ENCODE measurements around the gene FAM3D.

DNA sequence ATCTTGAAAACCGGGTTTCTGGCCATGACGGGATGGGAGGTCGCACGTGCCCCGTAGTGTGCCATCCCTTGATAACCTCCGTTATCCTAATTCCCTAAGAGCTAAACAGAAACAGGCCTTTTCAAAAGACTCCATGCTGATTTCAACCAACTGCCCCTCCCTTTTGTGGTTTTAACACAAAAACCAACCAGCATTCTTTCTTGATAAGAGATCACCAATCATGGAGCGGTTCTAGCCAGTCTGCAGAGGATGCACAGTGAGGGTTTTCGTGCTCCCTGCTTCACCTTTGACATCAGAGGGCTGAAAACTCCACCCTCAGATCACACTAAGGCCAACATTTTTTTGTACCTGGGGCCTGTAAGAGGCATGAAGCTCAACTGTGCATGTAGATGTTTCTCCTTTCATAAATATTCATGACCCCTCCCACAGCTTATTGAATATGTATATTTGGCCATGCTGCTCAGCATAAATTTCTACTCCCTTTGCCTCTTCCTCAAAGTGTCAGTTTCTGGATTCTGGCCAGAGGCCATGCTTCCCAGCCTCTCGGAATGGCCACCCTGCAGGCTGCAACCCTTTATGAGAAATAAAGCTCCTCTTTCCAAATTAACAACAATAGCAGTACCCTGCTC lies 41.3 kb downstream of the FAM3D start:
- TF ChIP-seq, protein P1, sequence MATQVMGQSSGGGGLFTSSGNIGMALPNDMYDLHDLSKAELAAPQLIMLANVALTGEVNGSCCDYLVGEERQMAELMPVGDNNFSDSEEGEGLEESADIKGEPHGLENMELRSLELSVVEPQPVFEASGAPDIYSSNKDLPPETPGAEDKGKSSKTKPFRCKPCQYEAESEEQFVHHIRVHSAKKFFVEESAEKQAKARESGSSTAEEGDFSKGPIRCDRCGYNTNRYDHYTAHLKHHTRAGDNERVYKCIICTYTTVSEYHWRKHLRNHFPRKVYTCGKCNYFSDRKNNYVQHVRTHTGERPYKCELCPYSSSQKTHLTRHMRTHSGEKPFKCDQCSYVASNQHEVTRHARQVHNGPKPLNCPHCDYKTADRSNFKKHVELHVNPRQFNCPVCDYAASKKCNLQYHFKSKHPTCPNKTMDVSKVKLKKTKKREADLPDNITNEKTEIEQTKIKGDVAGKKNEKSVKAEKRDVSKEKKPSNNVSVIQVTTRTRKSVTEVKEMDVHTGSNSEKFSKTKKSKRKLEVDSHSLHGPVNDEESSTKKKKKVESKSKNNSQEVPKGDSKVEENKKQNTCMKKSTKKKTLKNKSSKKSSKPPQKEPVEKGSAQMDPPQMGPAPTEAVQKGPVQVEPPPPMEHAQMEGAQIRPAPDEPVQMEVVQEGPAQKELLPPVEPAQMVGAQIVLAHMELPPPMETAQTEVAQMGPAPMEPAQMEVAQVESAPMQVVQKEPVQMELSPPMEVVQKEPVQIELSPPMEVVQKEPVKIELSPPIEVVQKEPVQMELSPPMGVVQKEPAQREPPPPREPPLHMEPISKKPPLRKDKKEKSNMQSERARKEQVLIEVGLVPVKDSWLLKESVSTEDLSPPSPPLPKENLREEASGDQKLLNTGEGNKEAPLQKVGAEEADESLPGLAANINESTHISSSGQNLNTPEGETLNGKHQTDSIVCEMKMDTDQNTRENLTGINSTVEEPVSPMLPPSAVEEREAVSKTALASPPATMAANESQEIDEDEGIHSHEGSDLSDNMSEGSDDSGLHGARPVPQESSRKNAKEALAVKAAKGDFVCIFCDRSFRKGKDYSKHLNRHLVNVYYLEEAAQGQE (IDR thresholded peaks at IDR 0.05; ENCODE audit: insufficient replicate concordance, low read depth): no peak
- no peak for TF ChIP-seq CTCF (IDR thresholded peaks at IDR 0.05; ENCODE audit: insufficient read depth, low read length)
- no peak for TF ChIP-seq POLR2AphosphoS5 (IDR thresholded peaks at IDR 0.05; ENCODE audit: low read depth)
- TF ChIP-seq GABPA (IDR thresholded peaks at IDR 0.05; ENCODE audit: low read depth): no peak
- TF ChIP-seq SPI1 (IDR thresholded peaks at IDR 0.05; ENCODE audit: borderline replicate concordance, low read depth): no peak

Measured in HL-60 (cell line).